GM20000 (cell line): Measurements from ENCODE around the gene RNPC3.

ENCODE experiments used
- DNase-seq: peaks from one replicate; pipeline ENCODE4 v3.0.0; 2012; ENCODE audit warnings: low spot score
- CTCF ChIP-seq: IDR thresholded peaks from 2 replicates; pipeline ENCODE4 v1.5.1; 2012; ENCODE audit warnings: mild to moderate bottlenecking, control low read depth; ENCODE audit errors: extremely low read depth, missing control alignments

The RNPC3 gene

GRCh38 chr1:103525607-103526507 is at the start of gene RNPC3:
Gene RNPC3 (plus strand): TSS chr1:103525699. CDS start chr1:103526071, 372 bp downstream.
- TF ChIP-seq CTCF: no peak

DNA sequence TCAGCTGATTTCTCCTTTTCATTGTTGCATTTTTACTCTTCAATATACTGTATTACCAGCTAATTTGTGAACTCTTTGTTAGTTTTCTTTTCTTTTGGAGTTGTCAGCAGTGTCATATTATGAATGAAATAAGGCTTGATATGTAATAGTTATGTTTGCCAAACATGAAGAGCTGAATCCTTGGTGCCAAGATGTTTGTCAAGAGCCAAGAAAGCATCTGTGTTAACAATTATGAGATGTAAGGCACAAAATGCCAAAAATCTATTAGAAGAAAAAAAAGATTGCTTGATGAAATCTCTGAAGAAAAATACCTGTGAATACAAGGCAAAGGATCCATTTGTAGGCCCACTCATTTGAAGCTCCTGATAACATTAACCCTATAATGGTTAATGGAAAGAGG is 48.4 kb upstream of the RNPC3 start:
- no peak for DNase-seq
- no peak for TF ChIP-seq CTCF

More at GRCh38 chr1:103525607-103526507, at the start of gene RNPC3:
- peak; percentile 88 for DNase-seq

GRCh38 chr1:103489935-103490334 is 35.6 kb upstream of the RNPC3 start:
- no peak for TF ChIP-seq CTCF
- DNase-seq: no peak

DNA sequence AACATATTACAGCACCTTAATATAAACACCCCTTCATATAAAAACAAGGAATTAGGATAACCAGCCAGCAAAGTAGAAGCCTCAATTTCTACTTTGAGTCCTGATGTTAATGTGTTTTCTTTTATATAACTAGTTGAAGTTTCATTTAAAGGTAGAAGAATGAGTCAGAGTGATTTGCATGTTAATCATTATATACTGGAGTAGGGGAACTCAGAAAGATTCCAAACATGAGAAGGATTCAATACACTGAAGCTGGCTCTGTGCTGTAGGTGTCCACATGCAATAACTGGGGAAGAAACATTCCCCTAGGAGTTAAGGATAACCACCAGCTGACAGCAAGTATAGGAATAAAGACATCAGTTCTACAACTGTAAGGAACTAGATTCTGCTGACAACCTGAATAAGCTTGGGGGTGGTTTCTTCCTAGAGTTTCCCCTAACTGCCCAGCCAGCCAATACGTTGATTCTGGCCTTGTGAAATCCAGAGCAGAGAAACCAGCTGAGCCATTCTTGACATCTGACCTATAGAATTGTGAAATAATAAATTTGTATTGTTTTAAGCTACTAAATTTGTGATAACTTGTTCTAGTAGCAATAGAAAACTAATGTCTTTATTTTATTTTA is 33.4 kb upstream of the RNPC3 start:
- DNase-seq: no peak
- TF ChIP-seq CTCF: no peak

GRCh38 chr1:103496014-103496635 is 29.4 kb upstream of the RNPC3 start:
- DNase-seq: no peak
- TF ChIP-seq CTCF: no peak

- TF ChIP-seq CTCF: no peak
- DNase-seq: no peak
Observed at GRCh38 chr1:103497404-103497803, 28.1 kb upstream of the RNPC3 start.

- TF ChIP-seq CTCF: no peak
Observed at GRCh38 chr1:103509250-103509649, 16.2 kb upstream of the RNPC3 start.

More at GRCh38 chr1:103509250-103509649, 16.2 kb upstream of the RNPC3 start:
- no peak for DNase-seq
